Bronchial epithelial cell (primary cell): ENCODE data around the gene FBXL14. TPM values are rescaled to one million over a fixed set of nuclear protein-coding genes. Genes with fewer than 3 reads are reported as not detected.
A peak's percentile ranks its signal among the peaks of the same experiment; 100 is the strongest.

Experiments used
- DNase-seq: peaks from one replicate; pipeline ENCODE4 v3.0.0-alpha.2; 2010; ENCODE audit warnings: low read depth
- FAIRE-seq: peaks from 2 replicates; lab custom pipeline; 2011; peaks lifted over from hg19 to GRCh38; lab: Jason Lieb, UNC
- H3K27me3 ChIP-seq: 2 replicates; pipeline ENCODE4 v1.5.1; 2011; ENCODE audit warnings: low read length; ENCODE audit not compliant: control insufficient read depth, insufficient read depth
- H3K36me3 ChIP-seq: 2 replicates; pipeline ENCODE4 v1.5.1; 2011; ENCODE audit warnings: low read length; ENCODE audit not compliant: control insufficient read depth, insufficient read depth
- H3K4me3 ChIP-seq: 2 replicates; pipeline ENCODE4 v1.5.1; 2011; ENCODE audit warnings: mild to moderate bottlenecking, low read depth, low read length, control low read depth
- total RNA-seq: library from RNA; depleted of rRNA; stranded (reverse); fragments of >200 nt; gene quantifications from 2 replicates; pipeline ENCODE4 v1.2.1, GENCODE V29; 2014
- TF ChIP-seq, protein P1 (sequence below): IDR thresholded peaks from 2 replicates; pipeline ENCODE4 v1.5.1; 2011; ENCODE audit warnings: mild to moderate bottlenecking, moderate library complexity, low read length, control low read depth, inconsistent platforms; ENCODE audit not compliant: insufficient read depth, severe bottlenecking

Gene FBXL14
- total RNA-seq, 1 donor from 2014 or later, result 9.7 TPM

DNA sequence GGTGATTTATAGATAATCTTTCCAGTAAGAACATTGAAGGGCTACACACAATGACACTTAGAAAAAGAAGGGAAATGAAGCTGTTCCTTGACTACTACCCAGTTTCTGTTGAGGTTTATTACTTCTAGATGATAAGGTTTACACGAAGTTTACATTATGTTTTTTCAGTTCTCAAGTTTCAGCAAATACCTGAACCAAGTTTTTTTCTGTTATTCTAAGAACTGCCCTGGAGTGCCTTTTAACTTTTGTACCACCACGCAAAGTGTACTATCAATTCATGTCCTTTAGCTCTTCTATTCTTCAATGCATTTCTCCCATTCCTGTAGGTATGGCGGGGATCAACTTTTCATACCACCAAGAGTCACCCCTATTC is 5.8 kb downstream of the FBXL14 start:
- no peak overlapping the region for H3K4me3 ChIP-seq
- TF ChIP-seq, protein P1, sequence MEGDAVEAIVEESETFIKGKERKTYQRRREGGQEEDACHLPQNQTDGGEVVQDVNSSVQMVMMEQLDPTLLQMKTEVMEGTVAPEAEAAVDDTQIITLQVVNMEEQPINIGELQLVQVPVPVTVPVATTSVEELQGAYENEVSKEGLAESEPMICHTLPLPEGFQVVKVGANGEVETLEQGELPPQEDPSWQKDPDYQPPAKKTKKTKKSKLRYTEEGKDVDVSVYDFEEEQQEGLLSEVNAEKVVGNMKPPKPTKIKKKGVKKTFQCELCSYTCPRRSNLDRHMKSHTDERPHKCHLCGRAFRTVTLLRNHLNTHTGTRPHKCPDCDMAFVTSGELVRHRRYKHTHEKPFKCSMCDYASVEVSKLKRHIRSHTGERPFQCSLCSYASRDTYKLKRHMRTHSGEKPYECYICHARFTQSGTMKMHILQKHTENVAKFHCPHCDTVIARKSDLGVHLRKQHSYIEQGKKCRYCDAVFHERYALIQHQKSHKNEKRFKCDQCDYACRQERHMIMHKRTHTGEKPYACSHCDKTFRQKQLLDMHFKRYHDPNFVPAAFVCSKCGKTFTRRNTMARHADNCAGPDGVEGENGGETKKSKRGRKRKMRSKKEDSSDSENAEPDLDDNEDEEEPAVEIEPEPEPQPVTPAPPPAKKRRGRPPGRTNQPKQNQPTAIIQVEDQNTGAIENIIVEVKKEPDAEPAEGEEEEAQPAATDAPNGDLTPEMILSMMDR, result no peak
- no peak for DNase-seq
- H3K36me3 ChIP-seq, result no peaks in the 10 kb centered on the region
- no peaks in the 10 kb centered on the region for H3K27me3 ChIP-seq
- no peak for FAIRE-seq

DNA sequence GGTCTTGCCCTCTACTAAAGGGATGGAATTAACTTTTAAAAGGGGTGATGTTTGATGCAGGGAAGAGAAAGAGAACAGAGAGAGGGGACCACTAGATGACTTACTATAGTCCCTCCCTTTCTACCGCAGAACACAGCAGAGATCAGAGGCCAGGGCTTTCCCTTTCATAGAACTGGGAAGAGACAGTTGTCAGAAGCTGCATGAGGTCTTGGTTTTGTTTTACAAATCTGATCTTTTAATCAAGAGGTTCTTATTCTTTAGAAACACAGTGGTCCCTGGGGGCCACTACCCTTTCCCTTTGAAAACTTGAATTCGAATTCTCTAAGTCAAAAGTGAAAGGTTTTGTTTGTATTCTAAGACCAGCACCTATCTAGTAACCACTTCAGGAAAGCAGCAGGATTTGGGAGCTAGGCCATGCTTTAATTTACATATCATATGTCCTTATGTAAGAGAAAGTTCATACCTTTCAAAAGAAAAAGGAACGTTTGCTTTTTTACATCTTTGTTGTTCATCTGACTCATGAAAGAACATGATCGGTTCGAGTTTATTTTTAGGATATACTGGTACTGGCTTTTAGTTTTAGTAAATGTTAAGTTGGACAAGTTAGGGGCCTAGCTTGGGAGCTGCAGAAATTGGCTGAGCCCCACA is 6.3 kb downstream of the FBXL14 start:
- no peak overlapping the region for H3K4me3 ChIP-seq
- TF ChIP-seq, protein P1, result no peak
- DNase-seq (no peak), FAIRE-seq (no peak)
- H3K36me3 ChIP-seq, result no peaks in the 10 kb centered on the region
- no peaks in the 10 kb centered on the region for H3K27me3 ChIP-seq

DNA sequence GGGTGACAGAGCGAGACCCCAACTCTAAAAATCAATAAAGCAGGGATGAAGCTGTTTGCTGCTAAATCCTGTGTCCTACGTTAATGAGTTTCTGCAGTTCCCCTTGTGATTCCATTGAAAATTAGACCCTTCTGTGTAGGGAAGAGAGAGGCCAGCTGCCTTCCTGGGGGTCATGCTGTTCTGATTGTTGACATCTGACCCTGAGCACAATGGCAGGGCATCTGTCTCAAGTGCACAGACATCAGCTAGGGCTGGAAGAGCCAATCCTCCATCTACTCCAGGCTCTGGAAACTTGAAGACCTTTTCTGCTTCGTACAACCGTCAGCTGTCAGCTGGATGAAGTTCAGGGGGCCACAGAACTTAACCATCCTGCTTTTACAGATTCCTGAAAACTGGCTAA is 10.1 kb downstream of the FBXL14 start:
- TF ChIP-seq, protein P1, result no peak
- Histone ChIP-seq H3K4me3 (no peak overlapping the region), H3K36me3 (no peaks in the 10 kb centered on the region), H3K27me3 (no peaks in the 10 kb centered on the region)
- DNase-seq, result no peak
- FAIRE-seq, result no peak

DNA sequence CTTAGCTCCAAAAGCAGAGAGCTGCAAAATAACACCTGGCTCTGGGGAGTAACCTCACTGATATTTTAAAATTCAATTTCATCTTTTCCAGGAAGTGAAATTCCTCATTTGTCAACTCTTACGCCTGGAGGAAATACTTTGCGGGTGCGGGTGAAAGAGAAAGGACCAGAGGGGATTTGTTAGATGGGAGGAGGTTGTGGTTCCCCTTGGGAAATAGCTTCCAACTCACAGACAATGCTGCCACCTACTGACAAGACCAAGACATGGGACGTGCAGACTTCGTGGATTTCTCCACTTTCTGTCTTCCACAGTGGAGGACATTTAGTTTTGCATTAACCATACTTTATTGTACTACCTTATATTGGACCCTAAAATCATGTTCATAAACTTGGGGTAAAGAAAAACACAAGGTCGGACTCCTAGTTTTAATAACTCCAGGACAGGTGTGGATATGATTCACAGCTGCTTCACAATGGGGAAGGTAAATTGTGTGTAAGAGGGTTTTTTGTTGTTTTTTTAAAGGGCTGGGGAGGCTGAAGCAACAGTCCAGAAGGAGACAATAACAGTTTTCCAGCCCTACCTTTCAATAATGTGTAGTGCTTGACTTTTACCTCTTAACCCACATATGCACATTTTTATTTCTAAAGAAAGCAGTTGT is 10.8 kb downstream of the FBXL14 start:
- no peaks in the 10 kb centered on the region for H3K36me3 ChIP-seq
- no peak for FAIRE-seq
- no peaks in the 10 kb centered on the region for H3K27me3 ChIP-seq
- H3K4me3 ChIP-seq, result no peak overlapping the region
- DNase-seq, result peak; percentile 78
- TF ChIP-seq, protein P1, result peak; percentile 78

DNA sequence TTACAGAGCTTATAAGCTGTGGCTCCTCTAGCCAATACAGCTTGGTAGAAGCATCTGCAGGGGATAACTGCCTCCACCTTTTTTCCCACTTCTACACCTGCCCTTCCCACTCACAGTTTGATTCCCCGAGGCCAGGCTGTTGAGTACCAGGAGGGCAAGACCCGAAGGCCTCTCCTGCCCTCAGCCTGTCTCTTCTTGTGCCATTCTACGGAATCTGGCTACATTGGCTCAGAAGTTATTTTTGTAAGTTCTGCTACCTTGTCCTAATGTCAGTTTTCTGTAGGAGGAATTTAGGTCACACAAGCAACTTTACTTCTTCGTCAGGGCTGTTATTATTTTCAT is 11.7 kb downstream of the FBXL14 start:
- DNase-seq, result no peak
- Histone ChIP-seq H3K36me3 (no peaks in the 10 kb centered on the region), H3K27me3 (no peaks in the 10 kb centered on the region), H3K4me3 (no peak overlapping the region)
- TF ChIP-seq, protein P1, result no peak
- FAIRE-seq, result no peak
